Stimulated activated CD8-positive, alpha-beta memory T cell treated with anti-CD3 and anti-CD28 coated beads, Interleukin-7, amount 100 ng/mL, for 4 hours (primary cell): ENCODE data around the gene ZNRF3.

Source experiments
- DNase-seq, 2 donors: peaks; one replicate each; pipeline ENCODE4 v3.0.0-alpha.2; 2020; ENCODE audit warnings: low read depth in 2 of 2

The ZNRF3 gene

DNA sequence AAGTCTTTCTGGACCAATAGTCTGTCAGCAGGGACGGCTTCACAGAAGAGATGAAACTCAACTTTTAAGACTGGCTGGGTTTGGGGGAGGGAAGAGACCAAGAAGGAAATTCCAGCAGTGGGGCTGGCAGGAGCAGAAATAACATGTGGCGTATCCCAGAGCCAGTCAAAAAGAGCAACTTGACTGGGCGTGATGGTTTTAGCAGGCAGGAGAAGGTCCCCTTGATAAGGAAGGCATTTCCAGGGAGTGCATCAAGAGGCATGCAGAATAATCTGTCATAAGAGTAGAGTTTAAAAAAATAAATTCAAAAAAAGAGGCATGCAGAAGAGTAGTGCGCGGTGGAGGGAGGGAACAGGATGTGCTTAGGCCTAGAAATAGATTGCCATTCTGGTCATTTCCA is 125.8 kb downstream of the ZNRF3 start:
- no peak for DNase-seq

DNA sequence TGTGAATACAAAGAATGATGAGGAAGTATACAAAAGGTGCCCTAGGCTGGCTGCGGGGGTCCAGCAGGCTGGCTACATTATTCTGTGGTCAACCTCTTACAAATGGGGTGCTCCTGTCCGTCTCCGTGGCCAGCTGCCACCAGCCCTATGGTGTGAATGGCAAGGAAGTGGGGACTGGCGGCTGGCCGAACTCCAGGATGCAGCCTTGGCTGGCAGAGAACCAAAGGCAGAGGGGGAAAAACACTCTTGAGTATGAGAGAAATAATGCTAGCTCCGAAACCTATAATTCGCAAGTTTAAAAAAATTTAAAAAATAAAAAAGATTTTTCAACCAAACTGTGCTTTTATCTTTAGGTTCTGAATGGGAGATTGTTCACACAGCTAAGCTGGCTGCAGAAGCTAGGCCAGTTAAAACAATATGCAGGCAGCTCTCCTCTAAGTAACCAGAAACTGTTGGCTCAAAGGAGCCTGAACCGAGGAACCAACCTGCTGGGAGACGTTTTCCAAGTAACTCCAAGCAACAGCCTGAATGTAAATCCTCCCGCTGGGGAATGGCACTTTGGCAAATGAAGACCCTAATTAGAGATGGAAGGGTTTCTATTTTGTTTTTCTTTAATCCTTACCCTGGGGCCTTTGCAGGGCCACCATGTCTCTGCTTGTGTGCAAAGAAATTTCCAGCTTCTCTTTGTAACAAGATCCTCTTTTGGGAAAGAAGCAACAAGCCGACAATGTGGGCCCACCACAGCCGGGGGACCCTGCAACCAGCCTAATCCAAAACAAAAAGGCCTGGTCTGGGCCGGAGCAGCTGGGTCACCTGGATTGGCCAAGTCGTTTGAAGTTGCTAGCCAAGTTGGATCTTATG is 128.1 kb downstream of the ZNRF3 start:
- DNase-seq = no peak

DNA sequence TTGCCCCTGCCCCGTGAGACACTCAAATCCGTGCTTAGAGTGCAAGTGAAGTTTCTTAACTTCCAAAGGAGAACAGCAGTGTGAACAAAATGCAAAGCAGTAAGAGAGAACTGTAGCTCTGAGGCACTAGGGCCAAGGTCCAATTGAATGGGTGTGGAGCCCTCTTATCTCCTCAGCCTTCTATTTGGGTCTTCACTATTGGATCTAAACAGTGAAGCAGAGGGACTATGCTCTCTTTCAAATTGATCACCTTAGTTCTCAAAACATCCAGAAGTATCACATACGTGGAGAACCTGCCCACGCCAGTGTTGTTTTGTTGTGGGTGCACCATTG is 128.7 kb downstream of the ZNRF3 start:
- DNase-seq = no peak

DNA sequence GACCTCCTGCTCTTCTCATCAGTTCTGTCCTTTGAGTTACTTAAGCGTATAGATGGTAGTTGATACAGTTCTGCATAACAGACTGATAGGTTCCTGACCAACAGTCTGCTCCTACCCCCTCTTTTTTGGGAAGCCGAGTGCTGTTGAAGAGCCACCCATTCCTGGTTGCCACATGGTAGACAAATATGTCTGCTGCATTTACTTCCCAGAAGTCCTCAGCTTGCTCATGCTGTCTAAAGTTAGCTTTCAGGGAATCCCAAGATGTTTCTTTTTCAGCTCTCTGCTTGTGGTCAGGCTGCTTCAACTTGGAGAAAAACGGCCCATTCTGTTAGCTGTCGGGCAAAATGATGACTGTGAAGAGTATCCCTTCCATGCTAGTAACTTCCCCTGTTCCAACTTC is 129.6 kb downstream of the ZNRF3 start:
- DNase-seq = no peak

DNA sequence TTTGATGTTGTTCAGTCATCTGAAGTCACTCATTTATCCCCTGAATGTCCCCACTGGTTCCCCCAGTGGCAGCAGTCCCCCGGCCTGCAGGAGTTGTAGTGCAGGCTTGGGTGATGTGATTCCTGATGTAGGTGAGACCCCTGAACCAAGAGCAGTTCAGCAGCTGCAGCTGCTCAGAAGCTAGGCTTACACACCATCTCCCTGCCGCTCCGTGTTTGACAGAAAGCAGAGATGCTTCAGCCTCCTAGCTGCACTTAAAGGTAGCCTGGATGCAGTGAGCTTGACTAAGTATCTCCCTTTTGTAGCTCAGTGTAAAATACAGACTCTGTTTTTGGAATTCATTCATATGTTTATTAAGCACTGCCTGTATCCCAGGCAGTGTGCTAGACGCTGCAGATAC is 130.9 kb downstream of the ZNRF3 start:
- DNase-seq = no peak

DNA sequence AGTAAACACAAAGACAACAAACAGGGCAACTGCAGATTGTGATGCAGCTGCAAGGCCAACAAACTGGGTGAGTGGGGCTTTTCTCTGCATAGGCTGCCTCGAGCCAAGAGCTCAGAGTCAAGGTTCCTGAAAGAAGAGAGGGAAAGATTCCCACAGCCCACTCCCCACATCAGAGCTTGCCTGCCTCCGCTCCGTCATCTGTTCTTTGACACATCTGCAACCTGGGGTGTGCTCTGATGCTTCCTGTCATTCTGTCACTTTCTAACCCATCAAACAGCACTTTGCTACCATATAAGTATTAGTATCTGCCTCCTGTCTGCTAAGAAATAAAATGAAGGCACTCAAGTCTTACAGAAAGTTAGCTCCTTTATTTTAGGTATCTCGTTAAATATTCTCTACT is 131.4 kb downstream of the ZNRF3 start:
- DNase-seq = no peak

DNA sequence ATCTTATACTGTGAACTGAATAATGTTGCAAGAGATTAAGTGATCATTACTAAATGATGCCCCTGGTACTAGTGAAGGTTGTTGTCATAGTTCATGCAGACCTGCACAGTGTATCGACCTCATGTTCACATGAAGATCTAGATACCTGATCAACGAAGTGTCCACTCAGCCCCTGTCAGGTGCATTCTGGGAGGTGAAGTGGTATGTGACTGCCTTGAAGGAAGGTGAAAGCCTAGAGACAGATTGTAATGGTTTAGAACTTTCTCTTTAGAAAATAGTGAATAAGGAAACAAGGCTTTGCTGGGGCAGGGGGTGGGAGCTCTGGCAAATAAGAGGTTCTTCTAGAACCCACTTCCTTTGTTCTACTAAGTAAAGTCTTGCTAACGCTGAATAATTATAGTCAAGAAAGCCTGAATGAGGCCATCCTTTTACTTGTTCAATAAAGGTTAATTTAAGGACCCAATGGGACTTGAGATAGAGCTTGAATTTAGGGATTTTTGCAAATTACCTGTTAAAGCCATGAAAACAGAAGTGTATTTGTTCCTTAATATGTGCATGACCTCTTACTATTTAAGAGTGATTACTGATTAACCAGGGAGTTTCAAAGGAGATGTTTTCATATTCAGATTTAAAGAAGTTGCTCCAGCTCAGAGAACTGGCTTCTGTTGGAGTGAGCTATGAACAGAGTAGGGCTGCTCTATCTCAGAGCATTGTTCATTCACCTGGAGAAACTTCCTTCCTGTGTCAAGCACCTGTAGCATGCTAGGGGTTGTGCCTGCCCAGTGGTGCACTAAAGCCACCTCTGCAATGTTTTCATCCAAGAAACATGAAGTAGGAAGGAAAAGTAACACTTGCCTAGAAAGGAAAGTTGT is 132.9 kb downstream of the ZNRF3 start:
- DNase-seq = no peak

DNA sequence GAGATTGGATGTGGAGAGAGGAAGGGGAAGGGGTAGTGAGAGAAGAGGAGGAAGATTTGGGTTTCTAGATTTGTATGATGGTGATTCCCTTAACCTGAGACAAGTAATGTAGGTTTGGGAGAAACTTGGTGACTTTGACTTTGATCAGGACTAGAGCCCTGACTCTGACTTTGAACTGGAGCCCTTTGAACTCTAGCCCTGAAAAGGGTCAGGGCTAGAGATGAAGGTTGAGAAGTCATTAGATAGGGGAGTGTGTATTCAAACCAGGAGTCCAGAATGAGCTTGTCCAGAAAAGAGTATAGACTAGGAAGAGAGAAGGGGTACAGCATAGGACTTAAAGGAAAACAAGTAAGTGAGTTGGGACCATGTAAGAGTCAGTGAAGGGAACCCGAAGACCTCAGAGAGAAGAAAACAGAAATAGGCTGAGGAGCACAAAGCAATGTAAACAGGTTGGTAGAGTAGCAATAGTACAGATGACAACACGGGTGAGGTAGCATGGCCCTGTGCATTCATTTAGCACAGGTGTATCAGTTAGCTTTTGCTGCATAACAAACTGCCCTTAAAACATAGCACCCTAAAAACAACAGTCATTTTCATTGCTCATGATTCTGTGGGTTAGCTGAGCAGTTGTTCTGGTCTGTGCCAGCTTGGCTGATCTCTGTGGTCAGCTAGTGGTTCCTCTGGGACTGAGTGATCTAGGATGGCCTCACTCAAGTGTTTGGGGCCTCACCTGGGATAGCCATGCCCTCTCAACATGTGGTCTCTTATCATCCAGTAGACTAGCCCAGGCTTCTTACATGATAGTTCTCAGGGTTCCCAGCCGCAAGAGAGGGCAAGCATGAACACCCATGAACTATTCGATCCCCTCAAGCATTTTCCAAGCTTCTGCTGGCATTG is 135.2 kb downstream of the ZNRF3 start:
- DNase-seq = no peak

DNA sequence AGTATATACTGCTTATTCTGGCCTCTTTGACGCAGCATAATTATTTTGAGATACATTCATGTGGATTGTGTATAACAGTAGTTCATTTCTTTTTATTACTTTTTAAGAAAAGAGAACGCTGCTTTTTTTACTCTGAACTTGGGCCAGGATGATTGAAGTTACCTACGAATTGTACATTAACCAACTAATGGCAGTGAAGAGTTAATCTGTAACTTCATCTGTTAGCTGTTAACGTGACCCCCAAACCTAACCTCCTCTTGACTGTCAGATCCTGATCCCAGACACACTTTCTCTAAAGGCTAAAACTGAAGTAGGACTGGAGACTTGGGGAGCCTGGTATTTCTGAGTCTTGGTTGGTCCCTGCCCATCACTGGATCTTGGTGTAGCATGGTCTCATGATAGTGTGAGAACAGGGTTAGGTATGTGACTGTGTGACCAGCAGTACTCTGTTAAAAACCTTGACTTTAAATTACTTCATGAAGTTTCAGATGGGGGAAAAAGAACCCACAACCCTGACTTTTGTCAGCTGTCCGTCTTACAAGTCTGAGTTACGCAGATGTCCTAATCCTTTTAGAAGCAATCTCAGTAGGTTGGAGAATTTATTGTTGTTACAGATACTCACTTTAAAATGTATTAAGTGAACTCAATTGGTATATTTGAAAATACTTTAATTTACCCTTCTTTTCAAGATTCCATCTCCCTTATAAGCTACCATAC is 138.9 kb downstream of the ZNRF3 start:
- no peak for DNase-seq

DNA sequence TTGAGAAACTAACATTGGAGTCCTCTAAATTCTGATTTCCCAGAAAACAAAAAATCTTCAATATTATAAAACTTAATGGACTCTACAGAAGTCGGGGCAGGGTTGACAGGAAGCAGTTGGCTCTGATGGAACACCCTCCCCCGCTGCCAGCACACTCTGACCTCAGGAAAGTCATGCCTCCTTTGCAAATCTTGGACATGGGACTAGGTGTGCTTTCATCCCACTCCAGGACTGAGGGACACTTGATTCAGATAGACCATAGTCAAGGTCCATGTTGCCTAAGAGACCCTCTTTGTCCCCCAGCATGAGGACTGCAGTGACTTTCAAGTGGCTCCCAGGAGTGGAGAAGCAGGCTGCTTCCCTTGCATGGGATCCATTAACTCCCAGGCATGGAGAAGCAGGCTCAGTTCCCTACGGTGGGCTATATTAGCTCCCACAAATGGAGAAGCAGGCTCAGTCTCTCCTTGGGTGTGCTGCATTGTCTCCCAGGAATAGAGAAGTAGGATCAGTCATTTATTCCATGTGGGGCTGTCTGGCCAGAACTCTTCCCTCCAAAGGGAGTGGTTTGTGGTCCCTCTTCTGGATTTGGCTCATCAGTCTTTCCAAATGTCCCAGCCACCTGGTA is 139.9 kb downstream of the ZNRF3 start:
- no peak for DNase-seq

DNA sequence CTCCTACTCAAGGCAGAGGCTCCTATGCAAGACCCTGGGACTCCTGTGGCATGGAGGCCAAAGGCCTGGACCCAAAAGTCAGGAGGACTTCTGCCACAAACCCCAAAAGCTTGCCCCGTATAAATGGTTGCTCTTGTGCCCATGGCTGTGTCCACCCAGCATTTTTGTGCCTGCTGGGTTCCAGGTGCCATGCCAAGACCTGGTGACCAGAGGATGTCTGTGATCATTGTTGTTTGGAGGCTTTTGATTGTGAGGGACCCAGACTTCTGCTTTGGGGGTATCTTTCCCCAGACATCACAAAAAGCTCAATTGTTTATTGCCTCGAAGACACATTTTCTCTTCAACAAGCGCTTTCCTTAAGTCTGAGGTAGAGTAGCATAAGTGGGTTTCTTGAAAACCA is 143.2 kb downstream of the ZNRF3 start:
- no peak for DNase-seq

DNA sequence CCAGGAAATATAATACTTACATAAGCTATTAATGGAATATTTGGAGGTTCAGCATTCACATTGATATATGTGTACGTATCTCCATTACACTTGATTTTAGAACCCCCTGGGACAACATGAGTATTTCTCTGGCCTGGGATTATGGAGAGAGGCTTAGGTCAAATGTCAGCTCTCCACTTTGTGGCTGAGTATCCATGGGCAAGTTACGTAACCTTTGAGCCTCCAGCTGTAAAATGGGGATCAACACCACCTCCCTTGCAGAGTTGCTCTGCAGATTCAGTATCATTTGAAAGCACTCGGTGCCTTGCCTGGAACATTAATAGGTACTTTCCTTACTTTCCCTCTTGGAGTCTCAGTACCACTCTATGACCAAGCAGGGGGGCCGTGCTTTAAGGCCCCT is 145.1 kb downstream of the ZNRF3 start:
- no peak for DNase-seq

DNA sequence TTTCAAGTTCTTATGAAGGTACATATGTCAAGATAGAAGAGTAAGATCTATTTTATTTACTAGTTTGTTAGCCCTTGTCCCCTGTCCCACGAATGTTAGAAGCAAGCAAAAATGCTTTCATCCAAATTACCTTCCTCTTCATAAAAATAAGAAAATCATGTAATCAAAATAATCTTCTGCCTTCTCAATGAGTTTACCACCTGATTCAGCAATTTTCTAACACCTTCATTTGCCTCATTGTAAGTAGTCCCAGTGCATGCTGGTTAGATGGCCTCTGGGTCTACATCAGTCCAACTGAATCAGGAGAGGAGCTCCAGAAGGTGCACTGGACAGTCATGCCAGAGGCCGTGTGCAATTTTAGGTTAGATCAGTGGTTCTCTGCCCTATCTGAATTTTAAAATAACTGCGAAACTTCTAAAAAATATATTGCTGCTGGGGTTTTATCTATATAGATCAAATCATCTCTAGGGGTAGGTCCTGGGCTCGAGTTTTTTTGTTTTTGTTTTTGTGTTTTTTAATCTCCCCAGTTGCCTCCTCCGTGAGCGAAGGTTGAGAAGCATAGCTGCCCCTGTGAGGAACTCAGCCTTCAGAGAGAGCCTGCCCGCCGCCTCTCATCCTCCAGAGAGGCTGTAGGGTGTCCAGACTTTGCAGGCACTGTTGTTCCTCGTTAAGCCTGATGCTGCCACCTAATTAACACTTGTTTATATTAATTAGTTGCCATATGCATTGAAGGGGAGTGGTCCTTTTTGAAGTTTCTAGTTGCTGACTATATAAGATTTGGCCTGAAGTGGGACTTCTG is 146.0 kb downstream of the ZNRF3 start:
- DNase-seq = no peak

DNA sequence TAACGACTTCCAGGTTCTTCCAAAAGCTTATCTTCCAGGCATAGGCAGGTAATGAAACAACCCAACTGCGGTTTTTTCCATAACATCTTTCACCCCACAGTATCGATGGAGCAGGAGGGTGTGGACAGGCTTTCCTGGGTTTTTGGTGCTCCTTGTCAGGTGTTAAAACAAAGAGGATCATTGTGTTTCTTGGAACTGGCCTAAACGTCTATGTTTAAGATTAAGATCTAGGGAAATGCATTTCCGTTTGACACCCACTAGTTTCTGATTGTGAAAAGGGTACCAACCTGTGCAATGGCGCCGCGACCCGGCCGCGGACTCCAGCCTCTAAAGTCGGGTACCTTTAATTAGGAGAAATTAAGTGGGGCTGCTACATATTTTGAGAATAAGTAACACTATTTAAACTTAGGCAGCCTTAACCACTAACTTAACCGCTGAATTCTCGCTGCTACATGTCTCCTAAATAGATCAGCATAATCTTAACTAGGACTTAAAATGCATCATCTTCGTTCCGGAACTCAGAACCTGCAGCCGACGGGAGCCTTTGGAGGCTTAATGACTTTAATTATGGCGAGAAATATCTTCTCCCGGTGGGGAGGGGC is 146.7 kb downstream of the ZNRF3 start:
- DNase-seq = no peak

DNA sequence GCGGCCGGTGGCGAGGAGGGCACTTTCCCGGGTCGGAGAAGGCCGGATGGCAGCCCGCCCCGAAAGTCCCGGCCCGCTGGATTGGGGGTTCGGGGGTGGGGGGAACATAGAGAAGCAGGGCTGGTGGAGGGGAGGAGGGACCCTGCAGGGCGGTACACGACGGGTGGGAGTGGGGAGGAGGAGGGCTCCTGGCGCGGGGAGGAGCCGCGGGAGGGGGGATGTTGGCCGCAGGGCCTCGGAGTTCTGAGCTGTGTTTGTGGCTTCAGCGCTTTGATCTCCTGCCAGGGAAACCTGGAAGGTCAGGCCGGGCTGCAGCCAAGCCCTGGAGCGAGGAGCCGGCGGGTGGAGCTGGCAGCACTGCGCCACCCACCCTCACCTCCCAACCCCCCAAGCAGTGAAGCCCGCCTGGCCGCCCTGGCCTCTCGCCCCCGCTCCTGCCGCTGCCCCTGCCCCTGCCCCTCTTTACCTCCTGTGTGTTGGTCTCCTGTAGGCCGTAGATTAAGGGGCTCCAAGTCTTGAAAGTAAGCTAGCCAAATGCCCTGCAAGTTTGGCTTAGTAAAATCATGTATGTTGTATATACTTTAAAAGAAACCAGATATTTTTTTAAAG is 147.3 kb downstream of the ZNRF3 start:
- no peak for DNase-seq

DNA sequence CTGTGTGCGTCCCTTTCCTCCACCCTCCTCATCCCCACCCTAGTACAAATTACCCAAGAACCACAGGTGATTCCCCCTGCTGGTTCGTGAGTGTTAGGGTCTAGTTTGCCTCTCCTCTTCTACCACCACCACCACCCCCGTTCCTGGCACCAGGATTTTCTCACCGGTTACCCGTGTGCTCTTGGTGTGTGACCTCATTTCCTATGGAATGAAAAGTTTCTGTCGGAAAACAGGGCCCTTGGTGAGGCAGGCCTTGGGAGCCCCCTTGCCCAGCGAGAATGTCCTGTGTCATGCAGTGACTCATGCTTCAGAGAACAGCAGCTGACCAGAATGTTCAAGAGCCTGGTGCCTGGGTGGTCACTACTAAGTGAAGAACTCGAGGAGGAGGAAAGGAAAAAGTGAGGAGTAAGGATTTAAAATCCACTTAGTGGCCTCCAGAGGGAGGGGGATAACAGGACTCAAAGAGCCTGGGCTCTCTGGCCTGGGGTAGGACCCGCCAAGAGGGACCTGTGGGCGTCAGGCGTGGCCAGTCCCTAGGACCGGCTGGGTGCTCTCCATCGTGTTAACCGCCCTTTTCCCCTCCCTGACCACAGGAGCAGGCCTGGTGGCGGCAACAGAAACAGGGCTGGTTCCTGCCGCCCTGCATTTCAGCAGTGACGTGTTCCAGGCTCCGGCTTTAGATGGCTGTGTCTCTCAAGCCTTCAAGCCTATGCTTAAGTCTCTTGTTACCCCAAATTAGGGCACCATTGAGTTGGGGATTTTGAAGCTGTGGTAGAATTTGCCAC is 148.0 kb downstream of the ZNRF3 start:
- no peak for DNase-seq

DNA sequence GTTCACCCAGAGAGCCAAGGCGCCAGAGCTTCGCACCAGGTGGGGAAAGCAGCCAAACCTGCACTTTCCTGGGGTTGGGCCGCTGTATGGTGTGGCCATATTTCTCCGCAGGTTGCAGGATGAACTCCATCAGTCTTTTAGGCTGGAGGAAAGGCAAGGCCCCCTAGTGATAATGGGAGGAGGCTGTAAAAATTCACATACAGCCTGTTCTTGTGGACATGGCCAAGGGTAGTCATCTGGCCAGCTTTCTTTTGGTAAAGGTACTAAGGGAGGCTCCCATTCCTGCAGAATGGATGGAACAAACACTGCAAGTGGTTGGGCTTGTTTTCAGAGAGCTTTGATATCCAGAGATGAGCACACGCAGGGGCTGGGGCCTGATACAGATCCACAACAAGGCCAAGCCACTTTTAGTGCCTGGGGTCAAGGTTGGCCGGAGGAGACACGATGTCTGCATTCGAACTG is 148.7 kb downstream of the ZNRF3 start:
- DNase-seq = no peak

DNA sequence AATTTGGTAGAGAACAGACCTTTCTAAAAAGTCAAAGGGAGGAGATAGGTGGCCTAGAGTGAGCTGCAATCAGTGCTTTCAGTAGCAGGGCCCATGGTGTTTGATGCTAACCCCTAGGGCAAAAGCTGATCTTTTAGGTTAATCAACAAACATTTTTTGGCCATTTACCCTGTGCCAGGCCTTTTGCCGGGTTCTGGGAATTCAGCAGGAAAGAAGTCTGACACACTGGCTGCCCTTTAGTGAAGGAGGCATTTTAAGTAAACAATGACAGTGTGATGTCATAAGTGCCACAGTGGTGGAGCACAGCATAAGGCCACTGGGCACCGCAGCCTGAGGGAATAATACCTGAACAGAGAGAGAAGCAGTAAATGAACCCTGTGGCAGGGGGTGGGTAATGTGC is 149.2 kb downstream of the ZNRF3 start:
- no peak for DNase-seq
